ENCODE measurements around the gene ITFG1.

Gene ITFG1

DNA sequence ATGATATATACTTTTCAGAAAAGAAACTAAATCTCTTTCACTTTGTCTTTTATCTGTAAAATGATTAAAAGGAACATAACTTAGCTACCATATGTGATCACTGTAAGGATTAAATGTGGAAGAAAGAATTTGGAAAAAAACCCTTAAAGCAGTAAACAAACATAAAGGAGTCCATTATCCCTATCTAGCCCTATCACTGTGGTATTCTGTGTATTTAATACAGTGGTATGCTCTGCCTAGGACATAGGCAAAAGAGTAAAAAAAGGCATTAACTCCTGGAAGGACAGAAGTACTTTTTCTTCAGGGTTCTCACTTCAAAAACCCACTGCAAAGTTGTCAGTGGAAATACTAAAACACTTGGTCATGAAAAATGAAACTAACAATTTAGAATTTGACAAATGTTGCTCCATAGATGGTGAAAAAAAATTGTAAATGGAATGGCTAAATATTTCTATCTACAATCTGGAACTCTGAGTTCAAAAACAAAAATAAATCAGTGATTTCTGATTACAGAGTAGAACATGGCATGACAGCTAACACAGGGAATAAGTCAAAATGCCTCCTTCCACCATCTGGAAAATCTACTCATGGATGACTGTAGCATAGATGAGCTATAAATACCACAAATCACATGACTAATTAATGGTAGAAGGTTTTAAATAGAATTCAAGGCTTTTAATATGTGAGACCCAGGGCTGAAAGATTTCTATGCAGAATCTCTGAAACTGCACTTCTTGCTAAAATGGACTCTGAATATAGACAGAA lies 140.1 kb downstream of the ITFG1 start:
- no peak for DNase-seq

DNA sequence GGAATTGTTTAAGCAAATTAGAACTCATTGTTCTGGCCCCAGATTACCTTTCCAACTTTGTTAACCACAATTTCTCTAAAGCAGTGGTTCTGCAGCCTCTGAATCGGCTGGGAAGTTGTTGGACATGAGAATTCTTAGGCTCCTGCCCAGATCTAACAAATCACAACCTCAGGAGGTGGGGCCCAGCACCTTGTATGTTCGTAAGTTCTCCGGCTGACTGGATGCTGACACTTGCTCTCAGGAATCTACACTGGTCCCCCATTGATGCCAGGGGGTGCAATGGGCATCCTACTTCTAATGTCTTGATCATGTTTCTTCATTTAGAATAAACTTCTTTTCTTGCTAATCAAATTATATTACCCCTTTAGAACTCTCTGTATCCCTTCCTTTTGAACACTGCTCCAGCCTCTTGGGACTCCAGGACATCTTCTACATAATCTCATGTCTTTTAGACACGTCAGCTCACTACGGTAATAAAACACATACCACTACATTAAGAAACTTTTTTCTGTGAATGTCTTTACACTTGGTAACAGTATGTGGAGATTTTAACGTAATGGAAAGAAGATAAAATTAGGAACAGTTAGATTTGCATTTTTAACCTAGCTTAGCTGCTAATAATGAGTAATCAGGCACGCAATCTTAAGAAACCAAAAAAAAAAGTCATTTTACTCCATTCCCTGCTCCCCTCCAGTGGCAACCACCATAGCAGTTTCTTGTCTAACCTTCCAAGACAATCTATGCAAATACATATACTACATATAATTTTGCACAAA lies 143.2 kb downstream of the ITFG1 start:
- DNase-seq: no peak

DNA sequence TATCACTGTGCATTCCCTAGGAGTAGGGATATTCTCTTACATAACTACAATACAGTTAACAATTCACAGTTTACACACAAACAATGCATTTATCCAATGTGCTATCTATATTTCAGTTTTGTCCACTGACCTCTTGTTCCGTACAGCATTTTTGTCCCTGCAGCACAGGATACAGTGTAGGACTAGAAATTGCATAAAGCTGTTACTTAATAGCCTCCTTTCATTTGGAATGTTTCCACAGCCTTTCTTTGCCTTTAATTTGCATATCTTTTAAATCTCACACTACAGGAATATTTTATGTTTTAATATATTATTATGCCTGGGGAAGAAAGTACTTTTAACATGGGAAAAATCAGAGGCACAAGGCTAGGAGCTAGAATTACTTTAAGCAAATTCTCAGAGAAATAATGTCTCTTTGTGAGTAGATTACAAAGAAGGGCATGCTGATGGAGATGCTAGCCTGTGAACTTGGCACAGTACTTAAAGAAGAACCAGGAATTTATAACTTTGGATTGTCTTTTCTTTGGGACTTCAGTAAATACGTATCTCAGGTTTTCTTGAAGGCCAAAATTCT lies 144.3 kb downstream of the ITFG1 start:
- DNase-seq: no peak

- no peak for DNase-seq
Observed at GRCh38 chr16:47311738-47312505, 148.9 kb downstream of the ITFG1 start.

- no peak for DNase-seq
Observed at GRCh38 chr16:47310792-47311211, 150.1 kb downstream of the ITFG1 start.

DNA sequence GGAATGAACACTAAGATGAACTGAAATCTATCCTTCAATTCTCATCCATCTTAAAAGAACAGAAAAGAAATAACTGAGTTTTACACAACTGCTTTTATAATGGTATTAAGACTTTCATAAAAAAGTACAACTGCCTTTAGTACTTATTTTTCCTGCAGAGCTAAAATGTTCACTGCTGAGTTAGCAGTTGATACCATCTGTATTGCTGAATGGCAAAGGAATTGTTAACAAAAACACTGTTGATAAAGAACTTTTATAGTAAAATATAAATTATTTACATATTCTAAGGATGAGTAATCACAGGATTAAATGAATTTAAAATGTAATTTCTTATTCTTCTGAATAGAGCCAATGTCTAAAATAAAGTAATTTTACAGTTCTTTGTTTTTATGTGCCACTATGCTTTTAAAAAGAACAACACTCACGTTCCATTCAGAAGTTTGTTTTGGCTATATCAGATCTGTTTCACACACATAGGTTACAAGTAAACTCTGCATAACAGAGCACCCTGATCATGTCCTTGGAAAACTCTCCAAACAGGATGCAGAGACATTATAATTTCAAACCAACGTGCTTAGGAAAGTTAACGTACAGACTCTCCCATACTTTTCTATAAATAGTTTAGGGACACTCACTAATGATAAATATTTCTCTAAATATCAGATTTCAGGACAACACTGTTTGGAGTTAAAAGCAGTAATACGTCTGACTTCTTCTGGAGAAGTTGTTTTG lies 151.1 kb downstream of the ITFG1 start:
- DNase-seq: no peak

DNA sequence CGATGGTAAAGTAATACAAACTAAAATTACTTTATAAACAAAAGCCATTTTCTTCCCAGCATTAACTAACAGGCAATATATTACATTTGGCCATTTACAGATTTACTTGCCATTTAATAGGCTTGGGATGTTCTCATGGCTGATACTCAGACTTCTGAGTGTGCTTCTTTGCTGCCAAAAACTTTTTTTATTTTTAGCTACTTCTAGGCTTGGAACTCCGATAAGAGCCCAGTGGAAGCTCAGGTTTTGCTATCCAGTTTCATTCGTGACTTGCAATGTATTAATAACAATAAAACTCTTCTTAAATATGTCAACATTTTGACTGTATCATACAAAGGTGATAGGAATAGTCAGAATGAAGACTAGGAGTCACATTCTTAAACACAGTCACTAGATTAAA lies 152.3 kb downstream of the ITFG1 start:
- DNase-seq: no peak

GRCh38 chr16:47304563-47304962 lies 156.3 kb downstream of the ITFG1 start:
- no peak for DNase-seq

- DNase-seq: no peak
Observed at GRCh38 chr16:47299587-47299986, 161.3 kb downstream of the ITFG1 start.

DNA sequence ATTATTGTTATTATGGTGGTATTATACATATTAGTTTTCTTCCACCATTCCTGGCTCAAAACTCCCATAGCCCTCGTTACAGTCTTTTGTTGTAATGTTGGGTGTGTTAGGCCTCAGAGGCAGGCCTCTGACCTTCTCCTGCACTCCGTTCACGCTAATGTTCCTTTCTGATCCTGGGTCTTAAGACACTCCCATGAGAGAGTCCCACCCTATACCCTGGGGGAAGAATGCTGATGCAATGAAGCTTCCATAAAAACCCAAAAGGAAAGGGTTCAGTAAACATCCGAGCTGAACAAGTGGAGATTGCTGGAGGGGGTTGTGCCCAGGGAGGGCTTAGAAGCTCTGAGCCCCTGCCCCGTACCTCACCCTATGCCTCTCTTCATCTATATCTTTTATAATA lies 175.9 kb downstream of the ITFG1 start:
- no peak for DNase-seq

DNA sequence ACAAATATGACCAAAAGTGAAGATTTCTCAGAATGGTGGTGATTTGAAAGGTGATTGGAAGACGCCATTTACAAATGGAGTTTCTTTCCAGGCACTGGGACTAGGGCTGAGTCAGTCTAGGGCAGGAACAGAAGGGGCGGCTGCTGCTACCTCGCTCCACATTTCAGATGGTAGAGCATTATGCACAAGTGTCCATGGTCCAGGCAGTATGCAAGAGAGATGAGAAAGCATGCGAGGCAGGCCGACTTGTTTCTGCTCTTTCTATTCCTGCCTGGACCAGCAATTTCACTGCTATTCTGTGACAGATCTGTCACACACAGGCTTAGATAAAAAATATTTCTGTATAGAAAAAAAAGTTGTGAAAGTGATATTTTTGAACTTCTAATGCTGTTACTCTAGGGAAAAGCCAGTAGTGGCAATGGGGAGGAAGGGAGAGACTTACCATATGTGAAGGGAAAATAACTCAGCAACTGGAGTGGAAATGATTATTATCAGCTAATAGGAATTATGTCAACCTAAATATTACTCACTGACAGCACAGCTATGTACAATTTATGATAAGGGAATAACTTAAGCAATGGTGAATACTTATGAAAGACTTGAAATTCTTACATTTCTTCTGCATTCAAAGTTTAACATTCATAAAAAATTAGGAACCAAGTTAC lies 182.4 kb downstream of the ITFG1 start:
- no peak for DNase-seq

- no peak for DNase-seq
Observed at GRCh38 chr16:47276522-47276921, 184.3 kb downstream of the ITFG1 start.

GRCh38 chr16:47262938-47263337 lies 197.9 kb downstream of the ITFG1 start:
- DNase-seq: no peak

DNA sequence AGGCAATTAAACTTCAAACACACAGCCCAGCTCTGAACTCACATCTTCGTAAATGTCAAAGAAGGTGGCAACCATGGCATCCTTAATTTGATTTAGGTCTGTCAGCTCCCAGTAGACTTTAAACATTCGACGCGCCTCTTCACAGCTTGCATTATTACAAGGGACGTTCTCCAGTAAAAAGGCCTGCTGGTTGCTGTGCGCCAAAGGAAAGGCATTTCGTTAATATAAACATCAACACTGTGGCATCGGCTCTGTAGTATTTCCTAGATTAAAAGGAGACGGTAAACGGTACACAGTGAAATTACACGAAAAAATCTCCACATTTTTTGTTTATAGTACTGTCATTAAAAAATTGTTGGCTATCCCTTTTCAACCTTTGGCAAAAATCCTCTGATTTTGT lies 200.4 kb downstream of the ITFG1 start:
- DNase-seq: no peak

DNA sequence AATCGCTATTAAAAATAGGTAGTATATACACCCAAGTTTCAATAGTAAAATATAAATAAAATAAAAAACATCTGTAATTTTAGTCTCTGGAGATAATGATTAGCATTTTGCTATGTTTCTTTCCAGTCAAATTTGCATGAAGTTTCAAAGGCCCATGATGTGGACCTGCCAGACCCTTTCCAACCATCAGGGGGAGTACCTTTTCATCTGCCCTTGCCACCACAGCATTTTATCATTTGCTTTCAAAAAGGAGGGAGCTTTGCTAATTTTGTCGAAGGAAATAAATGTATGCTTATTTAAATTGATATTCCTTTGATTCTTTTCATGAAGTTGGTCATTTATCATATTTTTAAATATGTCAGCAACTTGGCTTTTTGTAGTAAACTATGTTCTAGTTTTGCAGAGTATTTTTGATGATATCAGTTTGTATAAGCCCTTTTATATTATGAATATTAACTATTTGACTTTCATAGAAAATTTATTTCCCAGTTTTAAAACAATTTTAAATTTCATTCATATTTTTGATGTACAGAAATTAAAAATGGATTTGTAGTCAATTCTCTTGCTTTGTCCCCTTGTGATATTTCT lies 201.9 kb downstream of the ITFG1 start:
- no peak for DNase-seq

DNA sequence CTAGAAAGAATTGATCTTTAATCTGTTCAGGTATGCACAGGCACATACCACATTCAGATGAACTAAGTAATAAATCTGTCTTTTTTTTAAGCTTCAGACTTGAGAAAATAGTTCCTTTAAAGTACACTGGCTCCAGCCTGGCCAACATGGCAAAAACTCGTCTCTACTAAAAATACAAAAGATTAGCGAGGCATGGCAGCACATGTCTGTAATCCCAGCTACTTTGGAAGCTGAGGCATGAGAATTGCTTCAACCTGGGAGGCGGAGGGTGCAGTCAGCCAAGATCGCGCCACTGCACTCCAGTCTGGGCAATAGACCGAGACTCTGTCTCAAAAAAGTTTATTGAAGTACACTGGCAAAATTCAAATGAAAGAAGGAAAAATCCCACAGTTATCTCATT lies 206.1 kb downstream of the ITFG1 start:
- no peak for DNase-seq

DNA sequence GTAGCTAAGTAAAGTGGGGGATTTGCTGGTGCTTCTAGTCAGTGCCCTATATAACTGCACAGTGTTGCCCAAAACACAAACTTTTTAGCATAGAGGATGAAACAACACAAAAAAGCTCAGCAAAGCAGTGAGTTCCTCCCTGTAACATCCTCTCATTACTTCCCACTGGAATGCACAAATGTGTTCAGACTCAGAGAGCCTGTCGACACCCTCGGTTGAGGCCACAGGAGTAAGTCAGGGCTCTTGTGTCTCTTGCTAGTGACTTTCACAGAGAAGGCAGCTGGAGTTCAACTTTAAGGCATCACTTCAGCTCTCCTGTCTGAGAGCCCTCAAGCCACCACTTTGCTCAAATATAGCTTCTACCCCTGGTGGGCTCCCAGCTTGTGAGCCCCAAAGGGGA lies 209.9 kb downstream of the ITFG1 start:
- no peak for DNase-seq

DNA sequence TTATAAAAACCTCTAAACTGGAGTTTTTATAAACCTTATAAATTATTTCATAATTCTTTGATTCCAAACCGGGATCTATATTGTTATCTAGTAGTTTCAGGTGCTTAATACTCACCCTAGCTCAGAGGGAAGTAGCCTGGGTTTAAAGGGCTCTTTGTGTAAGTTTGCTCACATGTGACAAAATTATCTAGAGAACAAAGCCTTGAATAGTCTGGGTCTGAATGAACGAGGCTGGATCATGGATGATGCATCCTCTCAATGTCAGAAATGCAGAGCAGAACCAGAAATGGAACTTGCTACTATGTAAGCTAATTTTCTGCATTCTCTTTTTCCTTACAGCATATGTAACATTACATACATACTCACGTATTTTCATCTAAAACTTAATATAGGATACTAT lies 213.2 kb downstream of the ITFG1 start:
- no peak for DNase-seq

GRCh38 chr16:47244206-47244605 lies 216.7 kb downstream of the ITFG1 start:
- no peak for DNase-seq

DNA sequence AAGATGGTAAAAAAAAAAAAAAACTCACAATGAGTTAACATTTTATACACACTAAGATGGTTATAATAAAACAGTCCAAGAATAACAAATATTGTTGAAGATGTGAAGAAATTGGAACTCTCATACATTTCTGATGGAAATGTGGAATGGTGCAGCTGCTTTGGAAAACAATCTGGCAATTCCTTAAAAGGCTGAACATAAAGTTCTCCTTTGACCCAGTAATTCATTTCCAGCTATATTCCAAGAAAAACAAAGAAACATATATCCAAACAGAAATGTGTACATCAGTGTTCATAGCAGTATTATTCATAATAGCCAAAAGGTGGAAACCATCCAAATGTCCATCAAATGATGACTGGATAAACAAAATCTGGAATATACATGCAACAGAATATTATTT lies 219.8 kb downstream of the ITFG1 start:
- DNase-seq: no peak

GRCh38 chr16:47236716-47237115 lies 224.1 kb downstream of the ITFG1 start:
- DNase-seq: no peak

- no peak for DNase-seq
Observed at GRCh38 chr16:47230296-47230695, 230.6 kb downstream of the ITFG1 start.

Data from NCI-H345 (cell line).